ENCODE measurements around the gene ZFR2. TPM values are rescaled to one million over a fixed set of nuclear protein-coding genes. Genes with fewer than 3 reads are reported as not detected.
A peak's percentile ranks its signal among the peaks of the same experiment; 100 is the strongest.

The ZFR2 gene
- total RNA-seq, 4 donors from 2014 or later: 0.13 TPM; not detected in 3

DNA sequence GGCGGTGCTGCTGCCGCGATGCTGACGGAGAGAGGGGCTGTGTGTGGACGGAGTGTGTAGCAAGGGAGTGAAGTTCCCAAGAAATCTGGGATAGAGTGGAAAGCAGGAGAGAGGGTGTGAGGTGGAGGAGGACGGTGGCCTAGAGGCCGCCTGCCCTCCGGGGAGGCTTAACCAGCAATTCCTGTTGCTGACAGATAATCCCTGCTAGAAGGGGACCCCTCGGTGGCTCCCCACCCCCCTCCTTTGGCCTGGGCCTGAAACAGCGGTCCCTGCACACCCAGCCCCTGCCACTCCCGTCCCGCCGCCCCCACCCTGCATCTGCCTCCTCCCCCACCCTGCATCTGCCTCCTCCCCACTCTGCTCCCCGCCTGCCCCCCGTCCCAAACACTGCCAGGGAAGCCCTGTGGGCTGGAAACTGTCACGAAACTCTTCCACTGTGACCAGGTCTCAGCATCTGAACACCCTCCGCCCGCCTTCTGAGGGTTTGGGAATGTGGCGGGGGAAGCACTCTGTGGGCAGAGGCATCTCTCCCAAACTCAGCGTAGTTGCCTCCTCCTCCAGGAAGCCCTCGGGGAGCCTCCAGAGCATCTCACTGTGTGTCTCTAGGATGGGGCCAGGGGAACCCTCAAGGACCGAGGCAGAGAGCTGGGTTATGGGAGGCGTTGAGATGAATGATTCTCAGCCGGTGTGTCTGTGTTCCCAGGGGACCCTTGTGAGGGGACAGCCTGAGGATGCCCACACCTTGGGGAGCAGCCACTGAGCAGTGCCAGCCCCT, 65.5 kb downstream of the ZFR2 start:
- no peak for DNase-seq (ENCODE audit: low spot score in 2 of 2)
- no peak overlapping the region for H3K4me3 ChIP-seq (ENCODE audit: low read depth, poor library complexity, severe bottlenecking)
- intact Hi-C loops (cut with DNase I; ENCODE audit: low total_unique reads): no loop called here
- 81 to 84% methylated on average over 19 to 24 of the region's 24 CpGs for WGBS, 2 donors
- no peak for TF ChIP-seq POLR2A (IDR thresholded peaks at IDR 0.05)
- TF ChIP-seq, protein P1, sequence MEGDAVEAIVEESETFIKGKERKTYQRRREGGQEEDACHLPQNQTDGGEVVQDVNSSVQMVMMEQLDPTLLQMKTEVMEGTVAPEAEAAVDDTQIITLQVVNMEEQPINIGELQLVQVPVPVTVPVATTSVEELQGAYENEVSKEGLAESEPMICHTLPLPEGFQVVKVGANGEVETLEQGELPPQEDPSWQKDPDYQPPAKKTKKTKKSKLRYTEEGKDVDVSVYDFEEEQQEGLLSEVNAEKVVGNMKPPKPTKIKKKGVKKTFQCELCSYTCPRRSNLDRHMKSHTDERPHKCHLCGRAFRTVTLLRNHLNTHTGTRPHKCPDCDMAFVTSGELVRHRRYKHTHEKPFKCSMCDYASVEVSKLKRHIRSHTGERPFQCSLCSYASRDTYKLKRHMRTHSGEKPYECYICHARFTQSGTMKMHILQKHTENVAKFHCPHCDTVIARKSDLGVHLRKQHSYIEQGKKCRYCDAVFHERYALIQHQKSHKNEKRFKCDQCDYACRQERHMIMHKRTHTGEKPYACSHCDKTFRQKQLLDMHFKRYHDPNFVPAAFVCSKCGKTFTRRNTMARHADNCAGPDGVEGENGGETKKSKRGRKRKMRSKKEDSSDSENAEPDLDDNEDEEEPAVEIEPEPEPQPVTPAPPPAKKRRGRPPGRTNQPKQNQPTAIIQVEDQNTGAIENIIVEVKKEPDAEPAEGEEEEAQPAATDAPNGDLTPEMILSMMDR (IDR thresholded peaks at IDR 0.05): no peak

DNA sequence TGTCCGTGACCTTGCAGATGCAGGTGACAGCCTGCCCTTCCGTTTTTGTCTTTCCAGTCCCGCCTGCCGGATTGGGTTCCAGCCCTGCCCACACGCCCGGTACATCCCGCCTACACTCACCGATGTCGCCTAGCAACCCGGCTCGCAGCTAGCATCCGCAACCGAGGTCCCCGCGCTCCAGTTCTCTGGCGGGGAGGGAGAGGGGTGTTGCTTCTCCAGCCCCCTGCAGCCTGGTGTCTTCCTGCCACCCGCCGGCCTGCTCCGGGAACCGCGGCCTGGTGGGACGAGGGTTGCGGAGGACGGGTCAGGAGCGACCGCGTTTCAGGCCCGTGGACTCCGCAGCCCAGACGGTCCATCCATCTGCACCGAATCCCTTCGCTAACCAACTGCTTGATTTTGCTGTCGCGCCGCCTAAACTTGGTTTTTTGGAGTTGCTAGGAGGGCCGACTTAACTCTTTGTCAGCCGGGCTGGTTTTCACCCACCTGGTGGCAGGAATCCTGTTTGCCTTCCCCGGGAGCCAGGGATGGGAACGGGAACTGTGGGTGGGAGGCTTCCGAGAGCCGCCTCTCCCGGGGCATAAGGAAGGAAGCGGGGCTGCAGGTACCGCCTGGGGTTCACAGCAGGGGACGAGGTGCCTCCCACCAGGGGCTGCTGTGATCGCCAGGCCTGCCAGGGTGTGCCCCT, 67.3 kb downstream of the ZFR2 start:
- 4 to 6% methylated on average over 23 to 45 of the region's 46 CpGs for WGBS, 2 donors
- no peak for TF ChIP-seq POLR2A (IDR thresholded peaks at IDR 0.05)
- TF ChIP-seq, protein P1 (IDR thresholded peaks at IDR 0.05): no peak
- H3K4me3 ChIP-seq (ENCODE audit: low read depth, poor library complexity, severe bottlenecking): no peak overlapping the region
- intact Hi-C loops (cut with DNase I; ENCODE audit: low total_unique reads): no loop called here
- peak; percentile 20 to 90 for DNase-seq (ENCODE audit: low spot score in 2 of 2)

DNA sequence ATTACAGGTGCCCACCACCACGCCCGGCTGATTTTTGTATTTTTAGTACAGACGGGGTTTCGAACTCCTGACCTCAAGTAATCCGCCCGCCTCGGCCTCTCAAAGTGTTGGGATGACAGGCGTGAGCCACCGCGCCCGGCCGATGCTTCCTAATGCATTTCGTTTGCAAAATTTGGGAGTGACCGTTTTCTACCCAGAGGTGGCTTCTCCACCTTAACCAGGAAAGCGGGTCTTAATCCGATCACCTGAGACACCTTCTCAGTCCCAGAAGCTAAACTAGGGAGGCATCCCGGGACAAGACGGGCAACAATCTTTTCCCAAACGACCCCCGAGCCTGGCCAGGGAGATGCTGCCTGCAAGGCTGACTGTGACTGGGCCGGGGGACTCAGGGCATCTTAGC, 67.8 kb downstream of the ZFR2 start:
- intact Hi-C loops (cut with DNase I; ENCODE audit: low total_unique reads): no loop called here
- TF ChIP-seq, protein P1 (IDR thresholded peaks at IDR 0.05): no peak
- TF ChIP-seq POLR2A (IDR thresholded peaks at IDR 0.05): no peak
- no peak for DNase-seq (ENCODE audit: low spot score in 2 of 2)
- WGBS, 2 donors: 32 to 39% methylated on average over 21 of the region's 21 CpGs
- no peak overlapping the region for H3K4me3 ChIP-seq (ENCODE audit: low read depth, poor library complexity, severe bottlenecking)

DNA sequence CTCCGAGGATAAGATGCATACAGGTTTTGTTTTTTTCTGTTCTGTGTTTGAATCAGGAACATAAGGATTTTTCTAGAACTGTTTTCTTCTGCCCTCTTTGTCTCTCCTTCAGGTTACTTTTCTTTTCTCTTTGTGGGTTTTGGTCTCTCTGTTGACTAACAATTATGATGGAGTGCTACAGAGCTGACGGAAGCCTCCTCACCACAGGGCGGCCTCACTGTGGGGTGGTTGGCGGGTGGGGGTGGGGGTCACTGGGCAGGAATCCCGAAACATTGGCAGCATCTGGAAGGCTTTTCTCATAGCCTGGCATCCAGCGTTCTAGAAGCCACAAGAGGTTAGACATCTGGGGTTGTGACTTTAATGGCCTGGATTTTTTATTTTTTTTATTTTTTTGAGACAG, 70.7 kb downstream of the ZFR2 start:
- intact Hi-C loops (cut with DNase I; ENCODE audit: low total_unique reads): no loop called here
- no peak overlapping the region for H3K4me3 ChIP-seq (ENCODE audit: low read depth, poor library complexity, severe bottlenecking)
- WGBS, 2 donors: 50 to 57% methylated on average over 6 of the region's 6 CpGs

DNA sequence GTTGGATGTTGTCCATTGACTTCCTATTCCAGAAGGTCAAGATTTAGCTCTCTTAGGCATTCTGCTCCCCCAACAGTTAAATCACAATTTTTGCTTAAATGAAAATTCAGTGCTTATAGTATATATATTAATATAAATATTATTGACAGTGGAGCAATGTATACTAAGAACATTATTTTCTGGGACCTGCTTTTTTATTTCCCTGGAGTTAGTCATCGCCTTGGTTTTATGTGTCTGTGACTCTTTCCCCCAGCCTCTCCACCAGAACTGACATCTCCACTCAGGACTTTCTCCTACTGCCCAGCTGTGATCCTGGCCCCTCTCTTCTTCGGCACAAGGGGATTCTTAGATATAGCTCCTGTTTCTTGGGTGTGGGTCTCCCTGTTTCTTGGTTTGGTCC, 72.5 kb downstream of the ZFR2 start:
- TF ChIP-seq, protein P1 (IDR thresholded peaks at IDR 0.05): no peak
- TF ChIP-seq POLR2A (IDR thresholded peaks at IDR 0.05): no peak
- DNase-seq (ENCODE audit: low spot score in 2 of 2): no peak
- WGBS, 2 donors: 93 to 98% methylated on average over 2 of the region's 2 CpGs
- intact Hi-C loops (cut with DNase I; ENCODE audit: low total_unique reads): no loop called here
- no peak overlapping the region for H3K4me3 ChIP-seq (ENCODE audit: low read depth, poor library complexity, severe bottlenecking)

More for the DNA sequence above, 70.7 kb downstream of the ZFR2 start:
- no peak for DNase-seq (ENCODE audit: low spot score in 2 of 2)
- TF ChIP-seq, protein P1 (IDR thresholded peaks at IDR 0.05): no peak

Data from lower leg skin (tissue), 4 donors.